Measurements from ENCODE around the gene ACAA2.

The ACAA2 gene

GRCh38 chr18:49762191-49763077 is 50.9 kb downstream of the ACAA2 start:
- no peak for DNase-seq

GRCh38 chr18:49761771-49762170 is 51.6 kb downstream of the ACAA2 start:
- no peak for DNase-seq

- no peak for DNase-seq
Observed at GRCh38 chr18:49758263-49758610, 55.1 kb downstream of the ACAA2 start.

GRCh38 chr18:49757513-49758262 is 55.6 kb downstream of the ACAA2 start:
- no peak for DNase-seq

GRCh38 chr18:49756671-49757362 is 56.5 kb downstream of the ACAA2 start:
- DNase-seq = no peak

GRCh38 chr18:49756135-49756534 is 57.2 kb downstream of the ACAA2 start:
- DNase-seq = no peak

- no peak for DNase-seq
Observed at GRCh38 chr18:49755489-49755888, 57.8 kb downstream of the ACAA2 start.

GRCh38 chr18:49754866-49755265 is 58.5 kb downstream of the ACAA2 start:
- DNase-seq = no peak

GRCh38 chr18:49753643-49754042 is 59.7 kb downstream of the ACAA2 start:
- no peak for DNase-seq

- no peak for DNase-seq
Observed at GRCh38 chr18:49752095-49752457, 61.3 kb downstream of the ACAA2 start.

GRCh38 chr18:49751427-49752094 is 61.8 kb downstream of the ACAA2 start:
- no peak for DNase-seq

- no peak for DNase-seq
Observed at GRCh38 chr18:49749563-49749962, 63.8 kb downstream of the ACAA2 start.

- no peak for DNase-seq
Observed at GRCh38 chr18:49747876-49748275, 65.5 kb downstream of the ACAA2 start.

- DNase-seq = no peak
Observed at GRCh38 chr18:49745045-49746014, 68.0 kb downstream of the ACAA2 start.

- no peak for DNase-seq
Observed at GRCh38 chr18:49744376-49745008, 68.8 kb downstream of the ACAA2 start.

GRCh38 chr18:49743117-49743567 is 70.2 kb downstream of the ACAA2 start:
- DNase-seq = no peak

- peak; percentile 48 for DNase-seq
Observed at GRCh38 chr18:49742316-49743116, 70.8 kb downstream of the ACAA2 start.

- no peak for DNase-seq
Observed at GRCh38 chr18:49739275-49739674, 74.1 kb downstream of the ACAA2 start.

- DNase-seq = peak; percentile 64
Observed at GRCh38 chr18:49738721-49739120, 74.6 kb downstream of the ACAA2 start.

GRCh38 chr18:49734836-49735235 is 78.5 kb downstream of the ACAA2 start:
- DNase-seq = no peak
